Progenitor cell of endocrine pancreas (in vitro differentiated cells): ENCODE measurements around the gene LRP4. TPM values are rescaled to one million over a fixed set of nuclear protein-coding genes. Genes with fewer than 3 reads are reported as not detected.

Experiments used
- DNase-seq: peaks from one replicate; pipeline ENCODE4 v3.0.0; 2021; ENCODE audit warnings: low spot score; ENCODE audit not compliant: unreplicated experiment
- H3K27ac Mint-ChIP-seq: 2 replicates; pipeline ENCODE4 v1.8.0; 2021; ENCODE audit warnings: mild to moderate bottlenecking, moderate library complexity, mixed read lengths
- H3K27me3 Mint-ChIP-seq: 2 replicates; pipeline ENCODE4 v1.8.0; 2021; ENCODE audit warnings: mixed read lengths
- H3K36me3 Mint-ChIP-seq: 2 replicates; pipeline ENCODE4 v1.8.0; 2022; ENCODE audit warnings: mixed read lengths; ENCODE audit not compliant: insufficient read depth
- H3K4me1 Mint-ChIP-seq: 2 replicates; pipeline ENCODE4 v1.8.0; 2021; ENCODE audit warnings: low read depth, mixed read lengths
- H3K4me3 Mint-ChIP-seq: 2 replicates; pipeline ENCODE4 v1.8.0; 2021; ENCODE audit warnings: low read depth, mild to moderate bottlenecking, moderate library complexity, mixed read lengths
- H3K9me3 Mint-ChIP-seq: 2 replicates; pipeline ENCODE4 v1.8.0; 2021; ENCODE audit warnings: low read depth, mixed read lengths
- total RNA-seq: library from RNA; stranded (reverse); gene quantifications from 2 replicates; pipeline ENCODE4 v1.2.1, GENCODE V29; 2021
- TF ChIP-seq, protein P1 (sequence below): fragments of 200-600 bp; sonication (generic); IDR thresholded peaks from one replicate; pipeline ENCODE4 v1.5.0; 2021; ENCODE audit warnings: antibody characterized with exemption, mild to moderate bottlenecking; ENCODE audit not compliant: unreplicated experiment

The LRP4 gene
- total RNA-seq, 1 donor from 2014 or later, result 8.7 TPM

DNA sequence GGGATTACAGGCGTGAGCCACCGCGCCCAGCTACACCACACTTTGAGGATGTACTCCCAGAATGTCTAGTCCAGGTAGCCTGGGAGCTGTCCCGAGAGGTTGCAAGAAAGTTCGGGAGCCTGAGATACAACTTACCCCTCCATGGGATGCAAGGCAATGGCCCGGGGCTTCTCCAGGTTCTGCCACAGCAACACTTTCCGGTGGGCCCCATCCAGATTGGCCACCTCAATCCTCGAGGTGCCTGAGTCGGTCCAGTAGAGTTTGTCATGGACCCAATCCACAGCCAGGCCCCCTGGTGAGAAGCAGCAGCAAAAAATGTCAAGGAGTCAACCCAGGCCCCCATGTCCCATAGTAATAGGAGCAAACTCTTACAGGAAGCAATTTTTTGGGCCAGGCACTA lies 25.5 kb downstream of the LRP4 start:
- H3K27ac Mint-ChIP-seq, result no peak overlapping the region
- H3K4me3 Mint-ChIP-seq, result no peak overlapping the region
- H3K9me3 Mint-ChIP-seq, result no peaks in the 10 kb centered on the region

DNA sequence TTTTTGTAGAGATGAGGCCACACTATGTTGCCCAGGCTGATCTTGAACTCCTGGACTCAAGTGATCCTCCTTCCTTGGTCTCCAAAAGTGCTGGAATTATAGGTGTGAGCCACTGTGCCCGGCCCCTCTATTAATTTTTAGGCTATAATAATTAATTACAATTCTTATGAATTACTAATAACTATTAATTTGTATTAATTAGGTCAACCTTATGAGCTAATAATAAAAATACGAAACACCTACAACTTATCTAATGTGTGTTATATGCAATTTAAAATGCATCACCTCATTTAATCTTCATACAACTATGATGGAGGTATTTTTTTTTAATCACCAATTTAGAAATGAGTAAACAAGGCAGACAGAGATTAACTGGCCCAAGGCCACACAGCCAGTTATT lies 26.2 kb downstream of the LRP4 start:
- DNase-seq, result no peak
- Mint-ChIP-seq H3K9me3 (no peaks in the 10 kb centered on the region), H3K4me1 (no peaks in the 10 kb centered on the region), H3K4me3 (no peak overlapping the region), H3K27ac (no peak overlapping the region), H3K36me3 (no peaks in the 10 kb centered on the region), H3K27me3 (no peaks in the 10 kb centered on the region)
- TF ChIP-seq, protein P1, sequence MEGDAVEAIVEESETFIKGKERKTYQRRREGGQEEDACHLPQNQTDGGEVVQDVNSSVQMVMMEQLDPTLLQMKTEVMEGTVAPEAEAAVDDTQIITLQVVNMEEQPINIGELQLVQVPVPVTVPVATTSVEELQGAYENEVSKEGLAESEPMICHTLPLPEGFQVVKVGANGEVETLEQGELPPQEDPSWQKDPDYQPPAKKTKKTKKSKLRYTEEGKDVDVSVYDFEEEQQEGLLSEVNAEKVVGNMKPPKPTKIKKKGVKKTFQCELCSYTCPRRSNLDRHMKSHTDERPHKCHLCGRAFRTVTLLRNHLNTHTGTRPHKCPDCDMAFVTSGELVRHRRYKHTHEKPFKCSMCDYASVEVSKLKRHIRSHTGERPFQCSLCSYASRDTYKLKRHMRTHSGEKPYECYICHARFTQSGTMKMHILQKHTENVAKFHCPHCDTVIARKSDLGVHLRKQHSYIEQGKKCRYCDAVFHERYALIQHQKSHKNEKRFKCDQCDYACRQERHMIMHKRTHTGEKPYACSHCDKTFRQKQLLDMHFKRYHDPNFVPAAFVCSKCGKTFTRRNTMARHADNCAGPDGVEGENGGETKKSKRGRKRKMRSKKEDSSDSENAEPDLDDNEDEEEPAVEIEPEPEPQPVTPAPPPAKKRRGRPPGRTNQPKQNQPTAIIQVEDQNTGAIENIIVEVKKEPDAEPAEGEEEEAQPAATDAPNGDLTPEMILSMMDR, result no peak

More for the DNA sequence above, 25.5 kb downstream of the LRP4 start:
- Mint-ChIP-seq H3K4me1 (no peaks in the 10 kb centered on the region), H3K36me3 (no peaks in the 10 kb centered on the region), H3K27me3 (no peaks in the 10 kb centered on the region)
- DNase-seq, result no peak
- TF ChIP-seq, protein P1, result no peak

DNA sequence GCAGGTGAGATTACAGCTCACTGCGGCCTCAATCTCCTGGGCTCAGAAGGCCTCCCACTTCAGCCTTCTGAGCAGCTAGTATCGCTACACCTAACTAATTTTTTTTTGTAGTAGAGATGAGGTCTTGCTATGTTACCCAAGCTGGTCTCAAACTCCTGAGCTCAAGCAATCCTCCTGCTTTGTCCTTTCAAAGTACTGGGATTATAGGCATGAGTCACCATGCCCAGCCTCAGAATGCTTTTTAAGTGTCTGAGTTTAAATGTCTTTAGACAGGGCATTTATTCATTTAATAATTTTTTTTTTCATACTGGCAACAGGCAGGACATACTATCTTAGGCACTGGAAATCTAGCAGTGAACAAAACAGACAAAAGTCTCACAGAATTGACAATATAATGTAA lies 27.7 kb downstream of the LRP4 start:
- no peaks in the 10 kb centered on the region for H3K36me3 Mint-ChIP-seq
- no peak overlapping the region for H3K27ac Mint-ChIP-seq
- no peak overlapping the region for H3K4me3 Mint-ChIP-seq
- H3K4me1 Mint-ChIP-seq, result no peaks in the 10 kb centered on the region
- H3K27me3 Mint-ChIP-seq, result no peaks in the 10 kb centered on the region
- no peak for DNase-seq
- no peaks in the 10 kb centered on the region for H3K9me3 Mint-ChIP-seq
- TF ChIP-seq, protein P1, result no peak

DNA sequence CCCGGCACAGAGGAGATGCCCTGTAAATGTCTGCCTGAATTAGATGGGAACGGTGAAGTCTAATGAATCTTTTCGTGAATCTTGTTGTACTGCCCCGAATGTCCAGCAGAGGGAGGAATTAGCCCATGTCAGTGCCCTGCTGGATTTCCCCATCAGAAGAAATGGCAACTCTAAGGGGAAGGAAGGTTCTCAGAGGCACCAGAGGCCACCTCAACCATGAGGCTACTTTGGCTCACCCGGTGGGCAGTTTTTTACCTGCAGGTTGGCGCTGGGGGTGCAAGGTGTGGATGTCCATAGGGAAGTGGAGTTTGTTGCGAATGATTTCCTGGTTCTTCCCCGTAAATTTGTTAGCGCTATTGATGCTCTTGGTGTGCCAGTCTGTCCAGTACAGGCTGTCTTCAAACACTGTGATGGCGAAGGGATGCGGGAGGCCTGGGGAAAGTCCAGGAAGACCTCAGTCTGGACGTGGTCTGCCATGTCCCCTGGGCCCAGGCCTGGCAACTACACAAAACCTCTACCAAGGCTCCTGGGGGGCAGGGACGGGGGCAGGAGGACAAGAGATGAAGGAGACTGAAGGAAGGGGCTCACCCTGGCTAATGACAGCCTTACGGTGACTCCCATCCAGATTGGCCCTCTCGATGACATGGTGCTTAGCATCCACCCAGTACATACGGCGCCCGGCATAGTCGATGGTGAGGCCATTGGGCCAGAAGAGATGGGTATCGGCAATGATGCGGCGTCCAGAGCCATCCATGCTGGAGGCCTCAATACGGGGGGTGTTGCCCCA lies 28.5 kb downstream of the LRP4 start:
- no peak overlapping the region for H3K27ac Mint-ChIP-seq
- no peaks in the 10 kb centered on the region for H3K4me1 Mint-ChIP-seq
- no peaks in the 10 kb centered on the region for H3K9me3 Mint-ChIP-seq
- no peaks in the 10 kb centered on the region for H3K27me3 Mint-ChIP-seq
- TF ChIP-seq, protein P1, result peak; percentile 84
- peak; percentile 62 for DNase-seq
- H3K36me3 Mint-ChIP-seq, result no peaks in the 10 kb centered on the region
- no peak overlapping the region for H3K4me3 Mint-ChIP-seq

DNA sequence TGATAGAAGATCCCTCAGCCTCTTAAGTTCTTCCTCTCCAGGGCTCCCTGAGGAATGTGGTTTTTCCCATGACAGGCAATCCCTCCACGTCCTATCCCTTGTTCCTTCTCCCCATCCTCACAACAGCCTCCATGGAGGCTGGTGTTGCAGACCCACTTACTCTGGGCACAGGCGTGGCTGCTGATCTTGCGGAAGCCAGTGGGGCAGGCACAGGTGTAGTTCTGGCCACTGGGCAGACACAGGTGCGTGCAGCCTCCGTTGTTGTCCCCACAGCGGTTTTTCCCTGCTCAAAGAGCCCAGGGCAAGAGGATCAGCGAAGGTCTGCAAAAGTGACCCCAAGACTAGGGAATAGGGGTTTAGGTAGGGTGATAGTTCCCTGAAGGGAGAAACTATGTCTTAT lies 29.1 kb downstream of the LRP4 start:
- H3K27ac Mint-ChIP-seq, result no peak overlapping the region
- no peaks in the 10 kb centered on the region for H3K36me3 Mint-ChIP-seq
- H3K4me3 Mint-ChIP-seq, result no peak overlapping the region
- TF ChIP-seq, protein P1, result no peak
- no peaks in the 10 kb centered on the region for H3K9me3 Mint-ChIP-seq
- DNase-seq, result no peak
- no peaks in the 10 kb centered on the region for H3K4me1 Mint-ChIP-seq
- H3K27me3 Mint-ChIP-seq, result no peaks in the 10 kb centered on the region
